Measurements from ENCODE around the gene MPPE1. TPM values are rescaled to one million over a fixed set of nuclear protein-coding genes. Genes with fewer than 3 reads are reported as not detected.
"Not testable (repeated sequence)": the region's sequence is repeated elsewhere in the genome, so short reads cannot be mapped to it uniquely, and the experiment has no call there.

The MPPE1 gene
- total RNA-seq, 1 donor from 2014 or later: 52.9 TPM

GRCh38 chr18:11902522-11903292 lies 5.4 kb downstream of the MPPE1 start:
- Mint-ChIP-seq H3K27ac (no peak overlapping the region), H3K36me3 (ENCODE audit: low read depth) (peaks cover 45% of the 10 kb centered on the region), H3K9me3 (no peaks in the 10 kb centered on the region), H3K4me3 (no peak overlapping the region), H3K4me1 (peaks cover 16% of the 10 kb centered on the region), H3K27me3 (no peaks in the 10 kb centered on the region)
- ATAC-seq (ENCODE audit: low read depth) (no peak), DNase-seq (no peak)
- intact Hi-C loops (cut with micrococcal nuclease): no loop called here
- TF ChIP-seq CTCF (IDR thresholded peaks at IDR 0.05): no peak
- ChIA-PET POLR2A (interaction anchor here (0.6 kb wide), 1 partner anchor 62 kb away, joined by 3 read pairs; no protein-coding TSS in a partner anchor), CTCF (interaction anchor here (1.1 kb wide), 1 partner anchor 35 kb away, joined by 5 read pairs; no protein-coding TSS in a partner anchor)

- H3K27ac Mint-ChIP-seq: no peak overlapping the region
- H3K9me3 Mint-ChIP-seq: no peaks in the 10 kb centered on the region
- ChIA-PET CTCF (interaction anchor here (1.1 kb wide), 1 partner anchor 35 kb away, joined by 5 read pairs; no protein-coding TSS in a partner anchor), POLR2A (interaction anchor here (0.6 kb wide), 1 partner anchor 9 kb away, joined by 6 read pairs; no protein-coding TSS in a partner anchor)
- peaks cover 8% of the 10 kb centered on the region for H3K4me1 Mint-ChIP-seq
- H3K27me3 Mint-ChIP-seq: no peaks in the 10 kb centered on the region
- no peak overlapping the region for H3K4me3 Mint-ChIP-seq
- ATAC-seq (ENCODE audit: low read depth) (no peak), DNase-seq (no peak)
- no peak for TF ChIP-seq CTCF (IDR thresholded peaks at IDR 0.05)
- H3K36me3 Mint-ChIP-seq (ENCODE audit: low read depth): peaks cover 53% of the 10 kb centered on the region
- intact Hi-C loops (cut with micrococcal nuclease): no loop called here
Observed at GRCh38 chr18:11901826-11902438, 6.2 kb downstream of the MPPE1 start.

- no peaks in the 10 kb centered on the region for H3K9me3 Mint-ChIP-seq
- intact Hi-C loops (cut with micrococcal nuclease): no loop called here
- POLR2A ChIA-PET: interaction anchor here (0.6 kb wide), 1 partner anchor 31 kb away, joined by 3 read pairs; no protein-coding TSS in a partner anchor
- H3K4me3 Mint-ChIP-seq: no peak overlapping the region
- peaks cover under 1% of the 10 kb centered on the region for H3K4me1 Mint-ChIP-seq
- peaks cover 59% of the 10 kb centered on the region for H3K36me3 Mint-ChIP-seq (ENCODE audit: low read depth)
- no peak for TF ChIP-seq CTCF (IDR thresholded peaks at IDR 0.05)
- DNase-seq: no peak
- no peak overlapping the region for H3K27ac Mint-ChIP-seq
- CTCF ChIA-PET: no interaction called here
- no peak for ATAC-seq (ENCODE audit: low read depth)
- H3K27me3 Mint-ChIP-seq: no peaks in the 10 kb centered on the region
Observed at GRCh38 chr18:11899063-11899462, 9.1 kb downstream of the MPPE1 start.

GRCh38 chr18:11897781-11898180 lies 10.3 kb downstream of the MPPE1 start:
- Mint-ChIP-seq H3K27me3 (no peaks in the 10 kb centered on the region), H3K36me3 (ENCODE audit: low read depth) (peaks cover 63% of the 10 kb centered on the region), H3K27ac (no peak overlapping the region), H3K4me1 (peaks cover 7% of the 10 kb centered on the region), H3K9me3 (no peaks in the 10 kb centered on the region), H3K4me3 (no peak overlapping the region)
- CTCF ChIA-PET: no interaction called here
- no peak for TF ChIP-seq CTCF (IDR thresholded peaks at IDR 0.05)
- no peak for ATAC-seq (ENCODE audit: low read depth)
- intact Hi-C loops (cut with micrococcal nuclease): no loop called here
- POLR2A ChIA-PET: no interaction called here
- no peak for DNase-seq

GRCh38 chr18:11892438-11892837 lies 15.7 kb downstream of the MPPE1 start:
- H3K9me3 Mint-ChIP-seq; H3K27ac Mint-ChIP-seq; intact Hi-C loops (cut with micrococcal nuclease); H3K4me3 Mint-ChIP-seq; H3K4me1 Mint-ChIP-seq; CTCF ChIA-PET; H3K27me3 Mint-ChIP-seq; DNase-seq; ATAC-seq (ENCODE audit: low read depth): not testable (repeated sequence)
- POLR2A ChIA-PET: interaction anchor here (0.7 kb wide), 1 partner anchor 9 kb away, joined by 6 read pairs; no protein-coding TSS in a partner anchor
- H3K36me3 Mint-ChIP-seq (ENCODE audit: low read depth): peaks cover 78% of the 10 kb centered on the region
